GM21737 (cell line): Measurements from ENCODE around the gene TRIM3.

Source experiments
- ATAC-seq: cut with Tn5 transposase; IDR thresholded peaks from one replicate; pipeline ENCODE4 v1.9.1; 2021; ENCODE audit warnings: mild to moderate bottlenecking, moderate library complexity; ENCODE audit not compliant: unreplicated experiment

The TRIM3 gene

DNA sequence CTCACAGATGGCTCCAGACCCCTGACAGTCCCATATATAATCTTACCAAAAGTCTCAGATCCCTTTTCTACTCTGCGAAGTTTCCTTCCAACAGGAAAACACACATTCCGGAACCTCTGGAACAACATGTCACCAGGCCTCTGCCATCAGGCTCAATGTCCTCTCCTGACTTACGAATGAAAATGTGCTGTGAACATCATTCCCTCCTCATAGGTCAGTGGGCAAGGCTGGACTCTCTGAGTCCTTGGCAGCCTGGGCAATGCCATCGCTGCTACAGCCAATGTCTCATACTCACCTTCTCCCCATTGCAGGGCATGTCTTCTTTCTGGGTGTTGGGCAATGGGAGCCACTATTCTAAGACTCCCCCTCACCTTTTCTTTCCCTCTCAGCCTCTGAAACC, 31.3 kb downstream of the TRIM3 start:
- ATAC-seq, result no peak

DNA sequence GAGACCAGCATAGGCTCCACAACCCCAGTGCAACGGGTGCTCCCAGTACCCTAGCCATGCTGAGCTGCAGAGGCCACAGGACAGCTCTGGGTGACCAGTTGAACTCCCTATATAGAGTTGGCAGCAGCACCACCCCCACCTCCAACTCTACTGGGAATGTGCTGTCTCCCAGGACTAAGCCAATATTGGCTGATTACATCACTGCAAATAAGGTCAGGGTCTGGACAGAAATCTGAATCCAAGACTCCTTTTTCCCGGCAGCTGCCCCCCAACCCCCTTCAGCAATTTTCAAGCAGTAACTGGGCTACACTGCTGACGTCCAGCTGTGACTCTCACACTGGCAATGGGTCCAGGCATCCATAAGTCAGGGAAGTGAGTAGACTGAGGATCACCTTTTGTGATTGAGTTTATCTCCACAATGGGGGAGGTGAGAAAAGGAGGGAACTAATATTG, 32.8 kb downstream of the TRIM3 start, which contains the start of gene HPX:
Gene HPX (minus strand): TSS at position 82 of the 453 bp plus-strand sequence. CDS start 24 bp downstream, at position 58.
- no peak for ATAC-seq

DNA sequence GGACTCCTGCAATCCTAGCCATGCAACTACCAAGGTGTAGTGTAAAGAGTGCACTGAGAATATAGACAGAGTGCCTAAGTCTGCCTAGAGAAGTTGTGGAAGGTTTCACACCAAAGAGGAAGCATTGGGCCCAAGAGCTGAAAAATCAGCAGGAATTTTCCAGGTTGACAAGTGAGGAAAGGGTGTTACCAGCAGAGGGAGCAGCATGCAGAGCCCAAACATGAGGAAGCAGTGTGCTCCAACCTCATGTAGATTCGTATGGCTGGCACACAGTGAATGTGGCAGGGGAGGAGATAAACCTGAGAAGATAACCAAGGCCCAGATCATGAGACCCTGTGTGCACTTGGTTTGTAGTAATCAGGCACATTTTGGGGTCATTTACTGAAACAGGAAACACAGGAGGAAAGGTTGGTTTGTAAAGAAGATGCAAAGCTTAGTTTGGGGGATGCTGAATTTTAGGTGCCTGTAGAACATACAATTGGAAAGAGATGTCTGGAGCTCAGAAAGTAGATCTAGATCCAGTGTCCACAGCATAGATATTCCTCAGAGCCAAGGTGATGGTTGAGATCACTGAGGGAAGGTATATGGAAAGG, 34.7 kb downstream of the TRIM3 start:
- ATAC-seq, result no peak

DNA sequence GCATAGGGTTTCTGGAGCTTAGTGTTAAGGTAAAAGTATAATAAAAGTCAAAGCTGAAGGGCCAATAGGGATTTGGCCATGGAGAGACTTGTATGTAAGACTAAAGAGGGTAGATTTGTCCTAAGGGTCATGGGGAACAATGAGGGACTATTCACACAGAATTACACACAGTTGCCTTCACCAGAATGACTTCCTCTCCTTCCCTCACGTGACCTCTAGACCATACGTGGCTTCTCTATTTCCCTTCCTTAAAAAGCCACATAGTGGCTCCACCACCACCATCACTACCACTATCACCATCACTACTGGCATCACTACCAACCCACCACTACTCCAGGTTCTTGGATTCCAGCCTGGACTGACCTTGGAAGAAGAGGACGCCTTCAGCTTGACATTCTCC, 35.7 kb downstream of the TRIM3 start:
- no peak for ATAC-seq

DNA sequence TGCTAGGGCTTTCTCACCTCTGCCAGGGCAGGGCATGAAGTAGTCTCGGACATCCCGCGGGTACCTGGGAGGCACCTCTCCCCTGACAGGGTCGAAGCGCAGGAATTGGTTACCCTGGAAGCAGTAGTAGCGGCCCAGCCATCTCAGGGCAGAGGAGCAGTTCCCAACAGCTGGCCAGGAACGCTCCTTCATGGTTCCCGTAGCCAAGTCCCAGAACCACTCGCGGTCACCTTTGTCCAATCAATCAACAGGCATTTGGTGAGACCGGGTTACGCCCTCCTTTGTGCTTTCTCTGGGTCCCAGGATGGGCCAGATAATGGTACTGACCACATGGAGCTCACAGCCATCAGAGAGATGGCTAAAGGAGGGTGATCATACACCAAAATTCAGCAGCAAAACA, 36.3 kb downstream of the TRIM3 start:
- ATAC-seq, result no peak

DNA sequence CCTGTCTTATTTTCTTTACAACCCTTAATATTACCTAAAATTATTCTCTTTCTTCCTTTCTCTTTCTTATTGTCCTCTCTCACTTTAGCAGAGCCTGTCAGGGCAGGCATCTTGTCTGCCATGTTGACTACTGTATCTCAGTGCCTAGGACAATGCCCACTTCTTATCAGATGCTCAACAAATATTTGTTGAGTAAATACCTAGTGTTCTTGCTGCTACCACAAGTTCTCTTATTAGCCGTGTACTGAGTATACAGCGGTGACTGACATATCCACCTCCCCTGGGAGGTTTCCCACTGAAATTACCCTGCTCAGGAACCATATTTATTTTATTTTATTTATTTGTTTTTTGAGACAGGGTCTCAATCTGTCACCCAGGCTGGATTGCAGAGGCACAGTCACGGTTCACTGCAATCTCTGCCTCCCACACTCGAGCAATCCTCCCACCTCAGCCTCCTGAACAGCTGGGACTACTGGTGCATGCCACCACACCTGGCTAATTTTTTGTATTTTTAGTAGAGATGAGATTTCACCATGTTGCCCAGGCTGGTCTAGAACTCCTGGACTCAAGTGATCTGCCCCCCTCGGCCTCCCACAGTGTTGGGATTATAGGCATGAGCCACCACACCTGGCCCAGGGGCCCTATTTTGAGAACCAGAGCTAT, 39.6 kb downstream of the TRIM3 start:
- no peak for ATAC-seq

DNA sequence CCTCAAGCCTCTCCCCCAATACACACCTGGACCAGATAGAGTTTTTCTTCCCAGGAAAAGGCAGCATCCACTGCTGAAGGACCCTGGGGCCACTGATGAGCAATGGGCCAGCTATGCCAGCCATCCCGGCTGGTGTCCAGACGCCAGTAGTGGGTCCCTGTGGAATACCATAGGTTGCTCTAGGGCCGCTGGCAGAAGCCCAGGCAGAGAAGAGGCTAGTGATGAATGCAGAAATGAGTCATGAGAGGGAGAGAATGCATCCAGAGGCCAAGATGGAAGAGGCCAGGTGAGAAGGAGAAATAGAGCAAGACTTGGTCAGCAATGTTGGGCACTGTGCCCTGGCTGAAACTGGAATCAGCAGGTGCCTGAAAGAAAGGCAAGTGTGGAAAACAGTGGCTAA, 41.9 kb downstream of the TRIM3 start:
- no peak for ATAC-seq

DNA sequence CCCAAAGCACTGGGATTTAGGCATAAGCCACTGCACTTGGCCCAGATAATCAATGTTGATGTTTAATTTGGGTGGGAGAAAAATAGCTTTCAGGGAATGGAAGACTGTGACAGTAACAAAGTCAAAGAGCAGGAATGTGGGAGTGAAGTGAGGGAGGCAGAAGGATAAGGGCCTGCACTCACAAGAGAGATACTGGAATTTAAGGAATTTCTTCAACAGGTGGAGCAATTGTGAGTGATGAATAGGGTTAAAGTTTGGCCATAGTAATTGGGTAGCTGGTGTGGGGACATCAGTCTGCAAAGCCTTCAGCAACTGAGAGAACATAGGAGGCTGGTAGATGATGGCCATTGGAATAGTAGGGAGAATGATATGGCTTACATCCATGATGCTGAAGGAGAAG, 46.2 kb downstream of the TRIM3 start:
- no peak for ATAC-seq

DNA sequence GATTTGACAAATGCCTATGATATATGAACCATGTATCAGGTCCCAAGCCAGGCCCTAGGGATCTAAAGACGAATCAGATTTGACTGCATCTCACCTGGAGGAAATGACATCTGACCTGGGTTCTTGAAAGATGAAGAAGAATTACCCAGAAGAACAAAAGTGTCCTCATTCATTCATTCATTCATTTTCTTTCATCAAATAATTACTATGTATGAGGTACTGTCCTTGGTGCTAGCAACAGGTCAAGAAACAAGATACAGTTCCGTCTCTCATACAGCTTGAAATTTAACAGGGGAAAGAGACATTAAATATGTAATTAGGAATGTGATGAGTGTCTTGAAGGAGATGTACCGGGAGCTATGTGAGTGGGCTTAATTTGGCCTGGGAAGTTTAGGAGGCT, 53.1 kb downstream of the TRIM3 start:
- ATAC-seq, result no peak

DNA sequence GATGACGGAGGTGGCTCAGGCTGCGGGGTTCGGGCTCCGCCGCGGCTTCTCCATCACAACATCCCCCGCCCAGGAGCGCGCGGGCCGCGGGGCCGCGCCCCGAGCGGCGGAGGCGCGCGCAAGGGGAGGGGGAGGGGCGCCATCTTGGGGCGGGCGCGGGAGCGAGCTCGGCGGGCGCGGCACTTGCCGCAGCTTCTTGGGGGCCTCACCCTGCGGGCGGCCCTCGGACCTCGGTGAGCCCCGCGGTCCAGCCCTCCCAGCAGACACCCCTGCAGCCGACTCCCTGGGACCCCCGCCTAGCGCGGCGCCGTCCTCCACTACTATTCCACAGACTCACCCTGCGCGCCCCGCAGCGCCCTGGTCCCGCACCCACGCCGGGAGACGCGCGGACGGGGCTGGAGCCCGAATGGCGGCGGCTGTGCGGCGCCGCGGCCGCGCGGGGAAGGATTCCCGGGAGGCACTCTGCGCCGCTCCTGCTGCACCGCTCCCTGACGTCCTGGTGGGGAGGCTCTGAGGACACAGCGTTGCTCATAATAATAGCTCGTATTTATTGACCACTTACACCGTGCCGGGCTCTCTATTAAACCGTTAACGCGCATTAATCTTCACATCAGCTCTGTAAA, 54.6 kb downstream of the TRIM3 start, which contains the start of gene APBB1:
Gene APBB1 (minus strand): TSS at position 86 of the 623 bp plus-strand sequence. CDS start 7,747 bp downstream, outside the sequence.
- no peak for ATAC-seq

DNA sequence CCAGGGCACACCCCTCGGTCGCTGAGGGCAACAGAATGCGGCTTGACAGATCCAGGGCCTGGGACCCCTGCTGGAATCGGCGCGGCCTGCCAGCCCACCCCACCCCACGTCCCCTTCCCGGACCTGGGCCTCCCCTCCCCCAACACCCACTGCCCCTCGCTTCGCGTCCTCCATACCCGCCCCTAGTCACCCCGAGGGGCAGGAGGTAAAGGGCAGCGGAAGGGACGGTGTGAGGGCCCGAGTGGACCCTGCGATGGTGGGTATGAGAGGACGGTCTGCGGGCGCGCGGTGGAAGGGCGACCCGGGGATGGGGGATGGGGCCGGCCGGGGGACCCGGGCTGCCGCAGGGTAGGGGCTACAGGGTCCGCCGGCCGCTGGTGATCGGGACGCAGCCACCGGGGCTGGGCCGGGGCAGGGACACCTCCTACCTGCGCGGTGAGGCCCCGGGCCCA, 55.2 kb downstream of the TRIM3 start:
- no peak for ATAC-seq

DNA sequence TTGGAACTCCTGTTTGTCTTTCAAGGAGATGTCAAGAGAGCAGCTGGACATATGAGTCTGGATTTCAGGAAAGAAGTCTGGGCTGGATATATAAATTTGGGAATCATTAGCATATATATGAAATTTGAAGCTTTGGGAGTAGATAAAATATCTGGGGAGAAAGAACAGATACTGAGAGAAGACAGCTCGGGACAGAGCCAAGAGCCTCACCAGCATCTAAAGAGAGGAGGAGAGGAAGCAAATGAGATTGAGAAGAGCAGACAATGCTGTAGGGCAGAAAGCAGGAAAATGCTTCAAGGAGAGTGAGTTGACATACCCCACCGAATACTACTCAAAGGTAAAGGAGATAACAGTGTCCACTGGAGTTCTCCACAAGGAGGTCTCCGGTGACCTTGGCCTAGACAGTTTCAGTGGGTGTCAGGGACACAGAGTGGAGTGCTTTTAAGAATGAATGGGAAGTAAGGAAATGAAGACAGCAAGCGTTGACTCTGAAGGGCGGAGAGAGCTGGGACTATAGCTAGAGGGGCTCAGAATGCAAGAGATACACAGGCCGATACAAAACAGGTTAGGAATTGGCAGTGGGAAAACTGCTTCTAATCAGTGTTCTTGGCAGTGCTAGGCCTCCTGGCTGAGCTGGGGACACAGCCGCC, 55.7 kb downstream of the TRIM3 start:
- no peak for ATAC-seq

DNA sequence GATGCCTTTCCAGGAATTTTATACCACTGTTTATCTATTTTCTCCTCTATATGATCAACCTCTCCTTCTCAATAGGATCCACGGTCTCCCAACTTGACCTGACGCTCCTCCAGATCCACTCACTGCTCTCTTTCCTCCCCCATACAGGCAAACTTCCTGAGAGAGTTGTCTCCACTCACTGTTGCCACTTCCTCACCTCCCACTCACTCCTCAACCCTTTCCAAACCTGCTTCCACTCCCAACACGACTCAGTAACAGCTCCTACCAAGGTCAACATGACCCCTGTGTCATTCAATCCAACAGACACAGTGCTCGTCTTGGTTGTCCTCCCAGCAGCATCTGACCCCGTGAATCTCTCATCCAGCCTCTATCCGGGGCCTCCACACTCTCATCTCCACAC, 57.9 kb downstream of the TRIM3 start:
- no peak for ATAC-seq

DNA sequence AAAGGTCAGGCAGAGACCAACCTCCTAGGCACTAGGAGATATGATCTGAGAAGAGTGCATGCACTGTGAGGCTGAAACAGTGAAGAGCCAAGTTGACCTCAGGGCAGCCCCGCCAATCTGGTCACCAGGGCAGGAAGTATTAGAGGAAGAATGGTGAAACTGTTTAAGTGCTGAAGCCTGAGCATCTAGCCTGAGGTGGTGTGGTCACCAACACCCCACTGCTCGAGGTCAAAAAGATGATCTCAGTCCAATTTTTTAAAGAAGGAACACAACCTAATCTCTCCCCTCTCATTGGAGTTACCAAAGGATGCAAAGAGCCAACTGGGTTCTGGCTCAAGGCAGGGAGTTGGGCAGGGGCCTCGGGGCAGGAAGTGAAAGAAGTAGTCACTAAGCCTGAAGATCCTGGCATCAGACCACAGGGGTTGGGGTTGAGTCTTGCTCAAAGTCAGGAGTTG, 58.8 kb downstream of the TRIM3 start:
- ATAC-seq, result no peak

DNA sequence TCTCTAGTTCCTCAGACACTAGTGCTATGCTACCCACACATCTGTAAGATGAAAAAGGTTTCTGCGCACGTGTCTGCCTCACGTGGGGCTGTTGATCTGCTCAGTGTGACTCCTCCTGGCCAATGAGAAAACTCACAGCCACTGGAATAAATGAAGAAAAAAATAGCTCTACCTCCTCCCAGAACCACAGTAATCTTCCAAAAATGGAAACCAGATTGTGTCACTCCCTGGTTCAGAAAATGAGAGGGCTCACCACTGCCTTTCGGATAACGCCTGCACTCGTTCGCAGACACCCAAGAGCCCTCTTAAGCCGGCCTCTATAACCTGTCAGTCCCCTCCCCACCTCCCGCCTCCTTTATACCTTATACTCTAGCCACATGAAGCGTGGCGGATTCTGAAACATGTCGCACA, 59.9 kb downstream of the TRIM3 start:
- ATAC-seq, result no peak

DNA sequence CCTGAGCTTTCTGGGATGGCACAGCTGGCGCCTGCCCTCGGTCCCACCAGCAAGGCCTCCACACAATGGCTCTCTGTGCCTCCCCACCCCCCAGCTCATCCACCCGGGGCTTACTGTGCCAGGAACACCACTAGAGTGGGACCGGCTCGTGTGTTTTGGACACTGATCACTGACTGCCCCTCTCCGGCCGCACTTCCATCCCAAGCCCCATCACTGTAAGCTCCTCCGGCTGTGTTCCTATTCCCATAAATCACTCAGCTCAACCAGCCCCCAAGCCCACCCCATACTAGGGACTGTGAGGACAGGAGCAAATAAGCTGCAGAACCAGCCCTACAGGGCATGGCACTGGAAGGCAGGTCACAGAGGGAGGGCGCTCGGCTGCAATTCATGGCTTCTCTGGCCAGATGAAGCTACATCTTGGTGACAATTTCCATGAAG, 62.1 kb downstream of the TRIM3 start:
- ATAC-seq, result no peak

DNA sequence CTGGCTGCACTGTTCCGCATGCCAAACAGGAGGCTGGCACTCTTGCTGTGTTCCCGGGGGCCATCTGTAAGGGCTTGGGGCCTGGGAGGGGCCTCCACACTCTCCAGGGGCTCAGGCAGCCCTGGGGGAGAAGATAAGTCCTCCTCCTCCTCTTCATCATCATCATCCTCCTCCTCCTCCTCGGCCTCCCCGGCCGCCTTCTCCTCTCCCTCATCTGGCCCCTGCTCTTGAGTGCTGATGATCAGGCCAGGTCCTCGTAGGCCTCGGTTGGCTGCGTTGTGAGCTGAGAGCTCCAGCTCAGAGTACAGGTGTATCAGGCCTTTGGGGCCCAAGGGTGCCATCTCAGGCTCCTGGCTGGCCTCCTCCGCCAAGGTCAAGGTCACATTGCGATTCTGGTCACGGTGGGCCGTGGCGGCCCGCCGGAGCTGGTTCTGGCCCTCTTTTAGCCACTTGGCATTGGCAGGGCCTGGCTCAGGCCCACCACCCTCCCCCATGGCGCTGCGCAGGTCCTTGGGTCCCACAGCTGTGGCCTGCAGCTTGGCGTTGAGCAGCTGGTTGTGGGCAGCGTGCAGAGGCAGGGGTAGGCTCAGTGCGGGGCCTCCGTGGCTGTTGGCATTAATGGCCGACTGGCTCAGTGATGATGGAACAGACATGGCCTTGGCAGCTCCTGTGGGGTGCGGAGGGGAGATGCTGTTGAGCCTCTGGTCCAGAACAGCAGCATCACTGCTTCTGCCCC, 62.9 kb downstream of the TRIM3 start:
- no peak for ATAC-seq

DNA sequence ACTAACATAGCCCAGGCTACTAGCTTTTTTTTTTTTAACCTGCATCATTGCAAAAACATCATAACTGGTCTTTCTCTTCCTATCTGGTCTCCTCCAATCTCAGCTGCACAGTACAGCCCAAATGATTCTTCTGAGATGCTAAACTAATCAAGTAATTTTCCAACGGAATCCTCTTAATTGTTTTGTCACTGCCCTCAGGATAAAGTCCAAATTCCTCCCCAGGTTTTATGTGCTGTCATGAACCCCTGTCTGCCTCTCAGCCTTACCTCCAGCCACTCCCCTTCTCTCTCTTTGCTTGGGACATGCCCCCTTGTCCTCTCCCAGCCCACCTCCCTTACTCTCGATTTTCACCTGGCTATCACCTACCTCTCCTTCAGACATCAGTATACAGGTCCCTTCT, 67.4 kb downstream of the TRIM3 start:
- ATAC-seq, result no peak

DNA sequence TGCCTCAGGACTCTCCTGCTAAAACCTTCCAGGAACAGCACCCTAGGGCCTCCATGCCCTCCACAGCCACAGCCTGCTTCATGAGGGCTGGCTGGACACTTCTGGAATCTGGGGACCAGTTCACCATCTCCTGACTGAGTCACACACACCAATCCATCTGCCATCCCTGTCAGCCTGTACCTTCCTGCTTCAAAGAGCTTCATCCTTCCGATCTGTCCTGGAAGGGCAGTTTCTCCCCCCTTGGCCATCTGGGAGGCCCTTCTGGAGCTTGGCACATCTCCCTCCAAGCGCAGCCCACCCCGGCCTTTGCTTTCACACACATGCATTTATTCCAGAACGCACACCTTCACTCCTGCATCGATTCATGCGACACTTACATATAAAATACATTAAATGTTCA, 67.9 kb downstream of the TRIM3 start:
- no peak for ATAC-seq

DNA sequence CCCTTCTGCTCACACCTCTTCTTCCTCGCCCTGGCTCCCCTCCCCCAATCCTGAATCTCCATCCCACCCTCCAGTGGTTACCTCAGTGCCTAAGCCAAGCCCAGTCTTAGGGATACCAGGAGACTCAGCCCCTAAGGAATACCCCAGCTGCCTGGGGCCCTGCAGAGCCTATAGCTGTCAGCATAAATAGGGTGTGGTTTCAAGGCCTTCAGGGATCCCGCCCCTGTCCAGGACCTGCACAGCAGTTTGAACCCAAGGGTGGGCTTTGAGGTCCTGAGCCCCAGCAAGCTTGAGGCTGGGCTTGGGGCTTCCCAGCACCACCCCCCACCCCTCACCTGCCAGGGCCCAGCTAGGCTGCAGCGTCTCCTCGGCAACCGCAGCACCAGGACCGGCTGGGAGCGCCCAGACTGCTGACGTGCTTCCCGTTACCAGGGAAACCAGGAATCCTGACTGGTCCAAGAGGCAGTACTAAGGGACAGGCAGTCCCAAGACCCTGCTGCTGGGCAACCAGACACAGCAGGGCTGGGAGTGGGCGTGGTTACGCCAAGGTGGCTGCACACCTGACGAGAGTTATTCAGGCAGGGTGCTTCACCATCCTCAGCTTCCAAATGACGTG, 68.6 kb downstream of the TRIM3 start:
- no peak for ATAC-seq
